ENCODE measurements around the gene PDK2.
A peak's percentile ranks its signal among the peaks of the same experiment; 100 is the strongest.

Gene PDK2

GRCh38 chr17:50102164-50102991, 7.2 kb downstream of the PDK2 start:
- DNase-seq = no peak

GRCh38 chr17:50103252-50103651, 8.1 kb downstream of the PDK2 start:
- DNase-seq = no peak

- DNase-seq = no peak
Measured at GRCh38 chr17:50103941-50104340, 8.8 kb downstream of the PDK2 start.

- no peak for DNase-seq
Measured at GRCh38 chr17:50105811-50106210, 10.7 kb downstream of the PDK2 start.

GRCh38 chr17:50106393-50107131, 11.4 kb downstream of the PDK2 start:
- no peak for DNase-seq

- no peak for DNase-seq
Measured at GRCh38 chr17:50107790-50108414, 12.8 kb downstream of the PDK2 start.

GRCh38 chr17:50108556-50108955, 13.4 kb downstream of the PDK2 start:
- DNase-seq = no peak

- DNase-seq = no peak
Measured at GRCh38 chr17:50109207-50109606, 14.1 kb downstream of the PDK2 start.

- no peak for DNase-seq
Measured at GRCh38 chr17:50109785-50110184, 14.6 kb downstream of the PDK2 start.

GRCh38 chr17:50110591-50111349, 15.6 kb downstream of the PDK2 start:
- DNase-seq = no peak

- DNase-seq = no peak
Measured at GRCh38 chr17:50111673-50112655, 16.8 kb downstream of the PDK2 start.

- DNase-seq = no peak
Measured at GRCh38 chr17:50112694-50113093, 17.5 kb downstream of the PDK2 start.

- no peak for DNase-seq
Measured at GRCh38 chr17:50113624-50114320, 18.6 kb downstream of the PDK2 start.

GRCh38 chr17:50114401-50114800, 19.2 kb downstream of the PDK2 start:
- DNase-seq = no peak

GRCh38 chr17:50114849-50115357, 19.8 kb downstream of the PDK2 start:
- DNase-seq = peak; percentile 48

GRCh38 chr17:50115756-50116155, 20.6 kb downstream of the PDK2 start:
- no peak for DNase-seq

GRCh38 chr17:50117202-50118051, 22.3 kb downstream of the PDK2 start:
- no peak for DNase-seq

GRCh38 chr17:50118076-50118827, 23.1 kb downstream of the PDK2 start:
- DNase-seq = no peak

- DNase-seq = no peak
Measured at GRCh38 chr17:50118828-50119218, 23.7 kb downstream of the PDK2 start.
